Esophagus squamous epithelium (tissue), 4 donors: ENCODE data around the gene ATP2B3.

Experiments used
- POLR2A ChIP-seq, 4 donors: fragments of 450-650 bp; IDR thresholded peaks; one replicate each; pipeline ENCODE4 v1.6.1; 2017; ENCODE audit warnings: antibody characterized with exemption in 4 of 4, mild to moderate bottlenecking in 4 of 4, moderate library complexity in 3 of 4
- TF ChIP-seq, protein P1 (sequence below), 6 experiments: fragments of 450-650 bp in 4 of 6; fragments of 200-600 bp in 2 of 6; sonication (generic) in 2 of 6; IDR thresholded peaks; one replicate each; pipeline ENCODE4 v1.5.1; 2016 to 2019; ENCODE audit warnings: antibody characterized with exemption in 6 of 6, mild to moderate bottlenecking in 4 of 6, moderate library complexity in 4 of 6

DNA sequence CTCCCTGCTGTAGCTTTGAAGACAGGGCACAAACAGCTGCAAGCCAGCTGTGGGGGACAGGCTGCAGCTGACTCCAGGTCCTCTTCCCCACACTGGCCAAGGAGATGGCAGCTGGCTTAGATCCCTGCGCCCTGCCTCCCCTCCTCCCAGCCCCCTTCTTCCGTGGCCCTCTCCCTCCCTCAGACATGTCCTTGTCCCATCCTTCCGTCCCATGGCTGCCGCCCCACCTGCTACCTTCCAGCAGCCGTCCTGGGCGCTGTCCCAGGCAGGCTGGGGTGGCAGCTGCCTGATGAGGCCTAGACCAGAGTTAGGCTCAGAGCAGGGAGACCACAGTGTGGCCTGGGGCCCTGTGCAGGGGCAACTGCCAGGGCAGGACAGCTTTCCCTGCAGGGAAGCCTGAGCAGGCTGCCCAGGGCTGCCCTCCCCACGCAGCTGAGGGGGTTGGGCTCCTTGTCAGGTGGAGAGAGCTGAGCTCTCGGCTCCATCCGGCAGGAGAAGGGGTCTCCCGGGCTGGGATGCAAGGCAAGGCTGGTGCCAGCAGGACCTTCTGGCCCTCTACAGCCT lies 26.0 kb upstream of the ATP2B3 start:
- TF ChIP-seq, protein P1, sequence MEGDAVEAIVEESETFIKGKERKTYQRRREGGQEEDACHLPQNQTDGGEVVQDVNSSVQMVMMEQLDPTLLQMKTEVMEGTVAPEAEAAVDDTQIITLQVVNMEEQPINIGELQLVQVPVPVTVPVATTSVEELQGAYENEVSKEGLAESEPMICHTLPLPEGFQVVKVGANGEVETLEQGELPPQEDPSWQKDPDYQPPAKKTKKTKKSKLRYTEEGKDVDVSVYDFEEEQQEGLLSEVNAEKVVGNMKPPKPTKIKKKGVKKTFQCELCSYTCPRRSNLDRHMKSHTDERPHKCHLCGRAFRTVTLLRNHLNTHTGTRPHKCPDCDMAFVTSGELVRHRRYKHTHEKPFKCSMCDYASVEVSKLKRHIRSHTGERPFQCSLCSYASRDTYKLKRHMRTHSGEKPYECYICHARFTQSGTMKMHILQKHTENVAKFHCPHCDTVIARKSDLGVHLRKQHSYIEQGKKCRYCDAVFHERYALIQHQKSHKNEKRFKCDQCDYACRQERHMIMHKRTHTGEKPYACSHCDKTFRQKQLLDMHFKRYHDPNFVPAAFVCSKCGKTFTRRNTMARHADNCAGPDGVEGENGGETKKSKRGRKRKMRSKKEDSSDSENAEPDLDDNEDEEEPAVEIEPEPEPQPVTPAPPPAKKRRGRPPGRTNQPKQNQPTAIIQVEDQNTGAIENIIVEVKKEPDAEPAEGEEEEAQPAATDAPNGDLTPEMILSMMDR (IDR thresholded peaks at IDR 0.05) = no peak
- no peak for TF ChIP-seq POLR2A (IDR thresholded peaks at IDR 0.05)
